ENCODE data around the gene ZNF609. TPM values are rescaled to one million over a fixed set of nuclear protein-coding genes. Genes with fewer than 3 reads are reported as not detected.

ZNF609 gene
- total RNA-seq, 1 donor from 2014 or later: 21.5 TPM

DNA sequence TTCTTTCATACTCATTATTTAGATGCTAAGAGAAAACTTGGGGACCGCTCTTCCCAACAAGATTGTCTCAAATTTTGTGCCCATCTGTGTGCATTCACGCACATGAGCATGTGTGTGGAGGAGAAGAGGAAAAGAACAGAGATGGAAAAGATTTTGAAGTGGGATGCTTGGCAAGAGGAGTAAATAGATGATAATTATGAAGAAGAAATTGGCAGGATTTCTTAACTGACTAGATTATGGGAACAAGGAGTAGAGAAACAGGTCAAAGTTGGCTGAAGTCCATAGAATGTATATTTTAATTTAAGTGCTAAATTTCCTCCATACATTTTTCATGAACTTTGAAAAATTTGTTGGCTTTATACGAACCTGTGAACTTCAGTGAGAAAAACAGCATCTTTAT is 100.1 kb downstream of the ZNF609 start:
- peaks cover 97% of the 10 kb centered on the region for H3K79me2 ChIP-seq (ENCODE audit: low read depth)

GRCh38 chr15:64560998-64561397 is 100.6 kb downstream of the ZNF609 start:
- Histone ChIP-seq H3K4me2 (no peak overlapping the region), H3K4me3 (no peak overlapping the region), H4K20me1 (ENCODE audit: low read depth) (peaks cover 4% of the 10 kb centered on the region), H3K9ac (no peak overlapping the region), H3F3A (ENCODE audit: low read depth) (no peaks in the 10 kb centered on the region), H3K27me3 (no peaks in the 10 kb centered on the region), H3K36me3 (no peaks in the 10 kb centered on the region), H2AFZ (replicated peaks) (no peak overlapping the region), H3K4me1 (no peaks in the 10 kb centered on the region), H3K79me2 (ENCODE audit: low read depth) (peaks cover 99% of the 10 kb centered on the region), H3K27ac (no peak overlapping the region), H3K9me3 (ENCODE audit: low read depth) (no peaks in the 10 kb centered on the region)
- TF ChIP-seq, protein P1, sequence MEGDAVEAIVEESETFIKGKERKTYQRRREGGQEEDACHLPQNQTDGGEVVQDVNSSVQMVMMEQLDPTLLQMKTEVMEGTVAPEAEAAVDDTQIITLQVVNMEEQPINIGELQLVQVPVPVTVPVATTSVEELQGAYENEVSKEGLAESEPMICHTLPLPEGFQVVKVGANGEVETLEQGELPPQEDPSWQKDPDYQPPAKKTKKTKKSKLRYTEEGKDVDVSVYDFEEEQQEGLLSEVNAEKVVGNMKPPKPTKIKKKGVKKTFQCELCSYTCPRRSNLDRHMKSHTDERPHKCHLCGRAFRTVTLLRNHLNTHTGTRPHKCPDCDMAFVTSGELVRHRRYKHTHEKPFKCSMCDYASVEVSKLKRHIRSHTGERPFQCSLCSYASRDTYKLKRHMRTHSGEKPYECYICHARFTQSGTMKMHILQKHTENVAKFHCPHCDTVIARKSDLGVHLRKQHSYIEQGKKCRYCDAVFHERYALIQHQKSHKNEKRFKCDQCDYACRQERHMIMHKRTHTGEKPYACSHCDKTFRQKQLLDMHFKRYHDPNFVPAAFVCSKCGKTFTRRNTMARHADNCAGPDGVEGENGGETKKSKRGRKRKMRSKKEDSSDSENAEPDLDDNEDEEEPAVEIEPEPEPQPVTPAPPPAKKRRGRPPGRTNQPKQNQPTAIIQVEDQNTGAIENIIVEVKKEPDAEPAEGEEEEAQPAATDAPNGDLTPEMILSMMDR (IDR thresholded peaks at IDR 0.05): no peak
- TF ChIP-seq EZH2 (IDR thresholded peaks at IDR 0.05) (no peak), EZH2phosphoT487 (IDR thresholded peaks at IDR 0.05) (no peak)
- Mint-ChIP-seq H3K27me3 (ENCODE audit: insufficient read depth, low read depth) (no peaks in the 10 kb centered on the region), H3K9me3 (no peaks in the 10 kb centered on the region), H3K27ac (no peak overlapping the region), H3K4me3 (no peak overlapping the region), H3K36me3 (peaks cover 14% of the 10 kb centered on the region), H3K4me1 (peaks cover 4% of the 10 kb centered on the region)
- no peak for DNase-seq (ENCODE audit: low spot score)

More for the DNA sequence above, 100.1 kb downstream of the ZNF609 start:
- no peaks in the 10 kb centered on the region for H3K4me1 ChIP-seq
- Mint-ChIP-seq H3K27me3 (ENCODE audit: insufficient read depth, low read depth) (no peaks in the 10 kb centered on the region), H3K36me3 (peaks cover 14% of the 10 kb centered on the region), H3K4me1 (peaks cover 4% of the 10 kb centered on the region), H3K4me3 (no peak overlapping the region), H3K9me3 (no peaks in the 10 kb centered on the region), H3K27ac (no peak overlapping the region)
- no peak overlapping the region for H3K4me2 ChIP-seq
- peaks cover 4% of the 10 kb centered on the region for H4K20me1 ChIP-seq (ENCODE audit: low read depth)
- no peaks in the 10 kb centered on the region for H3K27me3 ChIP-seq
- DNase-seq (ENCODE audit: low spot score): no peak
- H3K36me3 ChIP-seq: no peaks in the 10 kb centered on the region
- H3F3A ChIP-seq (ENCODE audit: low read depth): no peaks in the 10 kb centered on the region
- H3K4me3 ChIP-seq: no peak overlapping the region
- no peak overlapping the region for H2AFZ ChIP-seq (replicated peaks)
- H3K9me3 ChIP-seq (ENCODE audit: low read depth): no peaks in the 10 kb centered on the region
- H3K9ac ChIP-seq: no peak overlapping the region
- H3K27ac ChIP-seq: no peak overlapping the region
- TF ChIP-seq, protein P1 (IDR thresholded peaks at IDR 0.05): no peak
- TF ChIP-seq EZH2 (IDR thresholded peaks at IDR 0.05) (no peak), EZH2phosphoT487 (IDR thresholded peaks at IDR 0.05) (no peak)

GRCh38 chr15:64562003-64562640 is 101.7 kb downstream of the ZNF609 start:
- H3K4me1 Mint-ChIP-seq: peaks cover 12% of the 10 kb centered on the region
- H3K27me3 Mint-ChIP-seq (ENCODE audit: insufficient read depth, low read depth): peaks cover 2% of the 10 kb centered on the region
- H2AFZ ChIP-seq (replicated peaks): no peak overlapping the region
- H3K9ac ChIP-seq: no peak overlapping the region
- peaks cover 6% of the 10 kb centered on the region for H3K4me1 ChIP-seq
- H3K9me3 Mint-ChIP-seq: no peaks in the 10 kb centered on the region
- no peak overlapping the region for H3K4me2 ChIP-seq
- H3K27me3 ChIP-seq: no peaks in the 10 kb centered on the region
- no peak overlapping the region for H3K4me3 ChIP-seq
- H3K79me2 ChIP-seq (ENCODE audit: low read depth): peaks cover 99% of the 10 kb centered on the region
- H3K36me3 ChIP-seq: no peaks in the 10 kb centered on the region
- H3K36me3 Mint-ChIP-seq: peaks cover 21% of the 10 kb centered on the region
- H3F3A ChIP-seq (ENCODE audit: low read depth): no peaks in the 10 kb centered on the region
- no peak overlapping the region for H3K4me3 Mint-ChIP-seq
- peaks cover 12% of the 10 kb centered on the region for H4K20me1 ChIP-seq (ENCODE audit: low read depth)
- no peak overlapping the region for H3K27ac Mint-ChIP-seq
- DNase-seq (ENCODE audit: low spot score): no peak
- H3K9me3 ChIP-seq (ENCODE audit: low read depth): no peaks in the 10 kb centered on the region
- no peak overlapping the region for H3K27ac ChIP-seq
- TF ChIP-seq EZH2 (IDR thresholded peaks at IDR 0.05) (no peak), EZH2phosphoT487 (IDR thresholded peaks at IDR 0.05) (no peak)
- TF ChIP-seq, protein P1 (IDR thresholded peaks at IDR 0.05): no peak

All from neural progenitor cell (in vitro differentiated cells).